ENCODE measurements around the gene AP1S1. TPM values are rescaled to one million over a fixed set of nuclear protein-coding genes. Genes with fewer than 3 reads are reported as not detected.

Gene AP1S1
- total RNA-seq, 1 donor from 2014 or later, result 50.4 TPM

DNA sequence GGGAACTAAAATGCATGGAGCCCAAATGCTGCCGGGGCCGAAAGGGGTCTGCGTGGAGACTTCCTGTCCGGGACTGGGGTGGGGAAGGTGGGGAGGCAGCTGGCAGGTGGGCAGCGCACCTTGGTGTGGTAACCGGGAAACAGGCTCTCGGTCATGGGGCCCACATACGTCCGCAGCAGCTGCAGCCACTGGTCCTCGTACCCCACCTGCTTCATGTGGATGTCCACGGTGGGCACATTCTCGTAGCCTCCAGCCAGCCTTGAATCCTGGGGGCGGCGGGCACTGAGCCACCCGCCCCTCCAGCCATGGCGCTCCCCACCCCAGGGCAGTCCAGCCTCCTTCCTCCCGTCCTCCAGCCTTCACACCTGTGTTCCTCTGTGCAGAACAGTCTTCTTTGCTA, 53.2 kb downstream of the AP1S1 start:
- Mint-ChIP-seq H3K27ac (ENCODE audit: unreplicated experiment) (no peak overlapping the region), H3K9me3 (ENCODE audit: unreplicated experiment) (peaks cover 2% of the 10 kb centered on the region), H3K27me3 (ENCODE audit: unreplicated experiment) (peaks cover 8% of the 10 kb centered on the region), H3K4me3 (ENCODE audit: unreplicated experiment) (no peak overlapping the region), H3K36me3 (ENCODE audit: unreplicated experiment) (no peaks in the 10 kb centered on the region), H3K4me1 (ENCODE audit: low read depth, unreplicated experiment) (no peaks in the 10 kb centered on the region)
- DNase-seq, result no peak
- TF ChIP-seq, protein P1, sequence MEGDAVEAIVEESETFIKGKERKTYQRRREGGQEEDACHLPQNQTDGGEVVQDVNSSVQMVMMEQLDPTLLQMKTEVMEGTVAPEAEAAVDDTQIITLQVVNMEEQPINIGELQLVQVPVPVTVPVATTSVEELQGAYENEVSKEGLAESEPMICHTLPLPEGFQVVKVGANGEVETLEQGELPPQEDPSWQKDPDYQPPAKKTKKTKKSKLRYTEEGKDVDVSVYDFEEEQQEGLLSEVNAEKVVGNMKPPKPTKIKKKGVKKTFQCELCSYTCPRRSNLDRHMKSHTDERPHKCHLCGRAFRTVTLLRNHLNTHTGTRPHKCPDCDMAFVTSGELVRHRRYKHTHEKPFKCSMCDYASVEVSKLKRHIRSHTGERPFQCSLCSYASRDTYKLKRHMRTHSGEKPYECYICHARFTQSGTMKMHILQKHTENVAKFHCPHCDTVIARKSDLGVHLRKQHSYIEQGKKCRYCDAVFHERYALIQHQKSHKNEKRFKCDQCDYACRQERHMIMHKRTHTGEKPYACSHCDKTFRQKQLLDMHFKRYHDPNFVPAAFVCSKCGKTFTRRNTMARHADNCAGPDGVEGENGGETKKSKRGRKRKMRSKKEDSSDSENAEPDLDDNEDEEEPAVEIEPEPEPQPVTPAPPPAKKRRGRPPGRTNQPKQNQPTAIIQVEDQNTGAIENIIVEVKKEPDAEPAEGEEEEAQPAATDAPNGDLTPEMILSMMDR (IDR thresholded peaks at IDR 0.05; ENCODE audit: partially characterized antibody, unreplicated experiment), result no peak

DNA sequence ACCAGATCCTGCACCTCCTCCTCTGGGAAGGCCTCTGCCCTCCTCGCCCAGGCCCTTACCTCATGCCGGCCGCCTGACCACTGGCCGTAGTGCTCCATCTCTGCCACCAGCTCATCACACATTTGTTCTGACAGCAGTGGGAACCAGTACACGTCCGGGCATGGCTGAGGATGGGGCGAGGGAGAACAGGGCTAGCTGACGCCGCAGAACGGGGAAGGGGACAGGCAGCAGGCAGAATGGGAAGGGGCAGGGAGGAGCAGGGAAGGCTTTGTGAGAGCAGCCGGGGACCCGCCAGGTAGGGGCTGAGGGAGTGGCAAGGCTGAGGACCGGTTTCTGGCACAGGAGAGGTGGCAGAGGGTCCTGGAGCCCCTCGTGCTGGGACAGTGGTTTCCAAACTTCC, 54.5 kb downstream of the AP1S1 start:
- Mint-ChIP-seq H3K27me3 (ENCODE audit: unreplicated experiment) (peaks cover 1% of the 10 kb centered on the region), H3K4me3 (ENCODE audit: unreplicated experiment) (no peak overlapping the region), H3K4me1 (ENCODE audit: low read depth, unreplicated experiment) (no peaks in the 10 kb centered on the region), H3K9me3 (ENCODE audit: unreplicated experiment) (peaks cover 2% of the 10 kb centered on the region), H3K36me3 (ENCODE audit: unreplicated experiment) (no peaks in the 10 kb centered on the region), H3K27ac (ENCODE audit: unreplicated experiment) (no peak overlapping the region)
- DNase-seq, result no peak
- TF ChIP-seq, protein P1 (IDR thresholded peaks at IDR 0.05; ENCODE audit: partially characterized antibody, unreplicated experiment), result no peak

DNA sequence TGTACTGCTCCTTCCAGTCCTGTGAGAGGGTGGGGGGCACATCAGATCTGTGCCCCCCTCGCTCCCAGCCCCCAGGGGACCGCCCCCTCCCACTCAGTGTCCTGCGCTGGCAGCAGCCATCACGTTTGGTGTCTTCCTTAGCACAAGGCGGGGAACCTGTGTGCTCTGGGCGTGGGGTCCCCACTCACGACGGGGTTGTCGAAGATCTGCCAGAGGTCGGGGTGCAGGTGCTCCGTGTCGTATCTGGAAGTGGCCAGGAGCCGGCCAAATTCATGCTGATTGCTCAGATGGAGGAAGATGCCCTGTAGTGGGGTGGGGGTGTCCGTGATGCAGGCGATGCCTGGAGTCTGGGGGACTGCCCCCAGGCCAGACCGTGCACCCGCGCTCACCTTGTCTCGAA, 55.9 kb downstream of the AP1S1 start:
- Mint-ChIP-seq H3K4me1 (ENCODE audit: low read depth, unreplicated experiment) (no peaks in the 10 kb centered on the region), H3K4me3 (ENCODE audit: unreplicated experiment) (no peak overlapping the region), H3K9me3 (ENCODE audit: unreplicated experiment) (peaks cover 2% of the 10 kb centered on the region), H3K27me3 (ENCODE audit: unreplicated experiment) (peaks cover 1% of the 10 kb centered on the region), H3K36me3 (ENCODE audit: unreplicated experiment) (no peaks in the 10 kb centered on the region), H3K27ac (ENCODE audit: unreplicated experiment) (no peak overlapping the region)
- DNase-seq, result no peak
- TF ChIP-seq, protein P1 (IDR thresholded peaks at IDR 0.05; ENCODE audit: partially characterized antibody, unreplicated experiment), result no peak

Small RNA genes lying within 50 kb of the gene (microRNA-seq; reads per million reads assigned to microRNA genes)
- not detected for gene MIR4653 (ENCODE audit: unreplicated experiment)

Other genes with a start within 250 kb of the AP1S1 start
- gene MUC3A, start 204.9 kb upstream of the AP1S1 start, total RNA-seq (ENCODE audit: unreplicated experiment), result 6.3 TPM
- gene MUC12, start 184.9 kb upstream of the AP1S1 start, total RNA-seq (ENCODE audit: unreplicated experiment), result 1.0 TPM
- not detected for gene MUC17, start 134.4 kb upstream of the AP1S1 start, total RNA-seq (ENCODE audit: unreplicated experiment)
- 0.61 TPM for gene TRIM56, start 69.0 kb upstream of the AP1S1 start, total RNA-seq (ENCODE audit: unreplicated experiment)
- not detected for gene SERPINE1, start 27.4 kb upstream of the AP1S1 start, total RNA-seq (ENCODE audit: unreplicated experiment)
- gene VGF, start 11.1 kb downstream of the AP1S1 start, total RNA-seq (ENCODE audit: unreplicated experiment), result 8.4 TPM
- gene NAT16, start 25.8 kb downstream of the AP1S1 start, total RNA-seq (ENCODE audit: unreplicated experiment), result 2.4 TPM
- not detected for gene MOGAT3, start 46.6 kb downstream of the AP1S1 start, total RNA-seq (ENCODE audit: unreplicated experiment)
- 47.1 TPM for gene PLOD3, start 63.1 kb downstream of the AP1S1 start, total RNA-seq (ENCODE audit: unreplicated experiment)
- gene ZNHIT1, start 63.7 kb downstream of the AP1S1 start, total RNA-seq (ENCODE audit: unreplicated experiment), result 60.8 TPM
- 9.4 TPM for gene CLDN15, start 83.3 kb downstream of the AP1S1 start, total RNA-seq (ENCODE audit: unreplicated experiment)
- gene FIS1, start 90.6 kb downstream of the AP1S1 start, total RNA-seq (ENCODE audit: unreplicated experiment), result 128 TPM
- gene IFT22, start 167.3 kb downstream of the AP1S1 start, total RNA-seq (ENCODE audit: unreplicated experiment), result 20.9 TPM
- 66.2 TPM for gene COL26A1, start 208.4 kb downstream of the AP1S1 start, total RNA-seq (ENCODE audit: unreplicated experiment)